Germinal center (tissue), 1 donor: ENCODE measurements around the gene TRRAP.

Experiments used
- DNase-seq: peaks from one replicate; pipeline ENCODE4 v3.0.0; 2012; ENCODE audit warnings: mixed read lengths, low spot score

The TRRAP gene

GRCh38 chr7:98990356-98990755, 112.0 kb downstream of the TRRAP start:
- no peak for DNase-seq

- DNase-seq, result no peak
Observed at GRCh38 chr7:98991141-98991540, 112.8 kb downstream of the TRRAP start.

- DNase-seq, result no peak
Observed at GRCh38 chr7:98992076-98992475, 113.7 kb downstream of the TRRAP start.

DNA sequence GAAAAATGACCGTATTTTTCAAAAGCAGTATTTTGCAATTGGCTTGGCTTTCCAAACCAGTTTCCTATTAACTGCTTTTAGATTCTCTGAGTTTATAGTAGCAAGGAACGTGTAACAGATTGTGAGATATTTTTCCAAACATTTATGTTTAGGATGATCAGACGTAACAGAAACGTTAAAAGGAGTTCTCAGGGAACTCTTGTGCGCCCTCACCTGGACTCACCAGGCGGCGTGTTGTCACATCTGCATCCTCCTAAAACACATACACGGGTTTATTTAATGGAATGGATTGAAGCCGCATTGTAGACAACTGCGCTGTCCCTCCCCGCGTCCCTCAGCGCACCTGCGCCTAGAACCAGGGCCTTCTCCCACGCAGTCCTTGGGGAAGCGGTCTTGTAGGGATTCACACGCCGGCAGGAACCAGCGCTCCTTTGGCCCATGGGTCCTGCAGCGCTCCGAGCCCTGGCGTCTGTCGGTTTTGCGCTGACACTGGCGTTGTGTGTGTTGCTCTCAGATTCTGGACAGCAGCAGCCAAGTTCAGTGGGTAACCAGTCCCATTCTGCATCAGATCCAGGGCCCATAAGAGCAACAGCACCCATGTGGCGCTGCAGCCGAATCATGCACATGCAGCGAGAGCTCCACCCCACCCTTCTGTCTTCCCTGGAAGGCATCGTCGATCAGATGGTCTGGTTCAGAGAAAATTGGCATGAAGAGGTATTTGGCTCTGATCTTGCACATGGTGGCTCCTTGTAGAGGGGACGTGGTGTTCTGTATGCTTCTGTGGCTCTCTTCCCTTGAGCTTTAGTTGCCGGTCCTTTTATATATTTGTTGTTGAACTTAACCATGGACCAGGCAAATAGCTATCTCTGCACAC, 114.9 kb downstream of the TRRAP start:
- DNase-seq, result no peak

DNA sequence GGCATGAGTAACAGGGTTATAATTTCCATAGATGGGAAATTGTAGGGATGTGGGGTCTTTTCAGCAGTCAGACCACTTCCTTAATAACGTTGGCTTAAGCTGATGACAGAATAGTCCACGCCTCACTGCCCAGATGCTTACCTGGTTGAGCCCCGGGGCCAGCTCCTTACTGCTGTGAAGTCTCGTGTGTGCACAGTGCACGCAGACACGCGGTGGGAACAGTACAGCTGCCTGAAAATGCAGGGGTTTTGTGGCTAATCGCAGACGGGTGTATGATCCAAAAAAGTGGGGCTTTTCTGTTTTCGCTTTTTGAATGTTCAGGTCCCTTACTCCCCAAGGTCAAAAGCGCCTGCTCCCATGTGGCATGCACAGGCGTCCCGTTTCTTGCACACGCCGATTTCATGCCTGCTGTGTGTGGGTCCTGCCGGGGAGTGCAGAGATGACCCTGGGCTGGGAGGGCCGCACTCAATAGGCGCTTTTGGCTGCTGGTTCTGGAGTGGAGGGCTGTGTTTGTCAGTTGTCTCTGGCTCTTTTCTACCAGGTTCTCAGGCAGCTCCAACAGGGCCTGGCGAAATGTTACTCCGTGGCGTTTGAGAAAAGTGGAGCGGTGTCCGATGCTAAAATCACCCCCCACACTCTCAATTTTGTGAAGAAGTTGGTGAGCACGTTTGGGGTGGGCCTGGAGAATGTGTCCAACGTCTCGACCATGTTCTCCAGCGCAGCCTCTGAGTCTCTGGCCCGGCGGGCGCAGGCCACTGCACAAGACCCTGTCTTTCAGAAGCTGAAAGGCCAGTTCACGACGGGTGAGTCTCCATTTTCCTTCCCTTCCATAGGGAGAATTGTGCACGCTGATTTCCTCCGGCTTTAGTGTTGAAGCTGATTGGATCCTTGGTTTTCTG, 116.0 kb downstream of the TRRAP start:
- no peak for DNase-seq

GRCh38 chr7:98995111-98995510, 116.8 kb downstream of the TRRAP start:
- DNase-seq, result no peak

- DNase-seq, result no peak
Observed at GRCh38 chr7:98995523-98996149, 117.3 kb downstream of the TRRAP start.

GRCh38 chr7:98996150-98996552, 117.8 kb downstream of the TRRAP start:
- no peak for DNase-seq

GRCh38 chr7:98997846-98998245, 119.5 kb downstream of the TRRAP start:
- DNase-seq, result no peak

DNA sequence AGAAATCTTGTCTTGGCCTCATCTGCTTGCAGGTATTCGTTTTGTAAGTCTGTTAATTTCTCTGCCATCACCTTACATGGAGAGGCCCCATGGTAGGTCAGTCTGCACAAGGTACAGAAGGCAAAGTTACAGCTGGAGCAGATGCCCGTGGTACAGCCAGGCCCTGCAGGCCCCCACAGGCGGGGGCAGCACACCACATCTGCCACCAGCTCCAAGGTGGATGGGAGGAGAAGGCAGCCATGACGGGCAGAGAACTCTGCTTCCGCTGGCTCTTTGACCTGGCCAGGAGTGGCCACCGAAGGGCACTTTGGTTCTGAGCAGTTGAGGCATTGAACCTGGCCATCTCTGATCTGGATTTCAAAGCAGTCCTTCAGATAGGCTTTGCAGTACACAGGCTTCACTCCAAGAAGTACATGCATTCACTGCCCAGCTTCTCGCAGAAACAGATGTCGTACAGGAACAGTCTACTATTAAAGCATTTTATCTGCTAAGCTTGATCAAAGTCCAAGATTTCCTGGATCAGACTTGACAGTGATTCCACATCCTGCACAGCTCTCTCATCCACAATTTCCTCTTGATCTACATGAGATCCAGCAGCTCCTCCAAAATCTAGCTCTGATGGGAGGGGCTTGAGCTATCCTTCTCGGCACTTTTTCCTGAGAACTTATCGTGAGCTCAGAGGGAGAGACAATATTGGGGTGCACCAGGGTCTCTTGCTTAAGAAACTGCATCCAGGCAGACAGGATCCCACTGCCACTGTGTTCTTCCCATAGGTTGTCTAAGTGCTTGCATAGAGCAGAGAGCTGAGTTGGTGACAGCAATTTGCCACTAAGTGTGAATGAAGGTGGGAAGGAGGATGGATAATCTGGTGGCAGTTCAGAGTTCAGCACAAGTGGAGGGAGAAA, 120.7 kb downstream of the TRRAP start:
- no peak for DNase-seq

DNA sequence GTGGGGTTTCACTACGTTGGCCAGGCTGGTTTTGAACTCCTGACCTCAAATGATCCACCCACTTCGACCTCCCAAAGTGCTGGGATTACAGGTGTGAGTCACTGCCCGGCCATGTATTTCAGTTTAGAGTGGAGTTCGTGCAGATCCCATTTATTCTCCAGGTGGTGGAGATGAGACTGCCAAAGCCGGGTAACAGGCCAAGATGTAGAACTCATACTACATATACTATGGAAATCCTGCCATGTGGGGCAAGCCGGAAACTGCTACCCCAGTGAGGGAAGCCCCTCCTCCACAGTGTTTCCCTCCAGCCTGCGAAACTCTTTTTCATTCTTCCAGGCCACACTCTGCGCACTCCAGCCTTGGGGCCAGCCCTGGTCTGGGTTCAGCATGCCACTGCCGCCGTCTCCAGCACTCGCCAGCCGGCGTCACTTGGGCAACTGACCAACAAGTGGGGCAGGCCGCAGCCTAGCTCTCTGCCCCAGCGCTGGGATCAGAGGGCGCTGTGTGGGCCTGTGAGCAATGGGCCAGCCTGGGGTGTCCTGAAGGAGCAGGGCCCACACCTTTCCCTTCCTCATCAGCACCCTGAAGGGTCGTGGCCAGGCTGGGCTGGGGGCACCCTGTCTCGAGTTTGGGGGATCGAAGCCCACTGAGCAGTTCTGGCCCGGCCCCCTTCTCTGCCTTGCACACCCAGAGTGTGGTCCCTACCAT, 122.0 kb downstream of the TRRAP start:
- no peak for DNase-seq

DNA sequence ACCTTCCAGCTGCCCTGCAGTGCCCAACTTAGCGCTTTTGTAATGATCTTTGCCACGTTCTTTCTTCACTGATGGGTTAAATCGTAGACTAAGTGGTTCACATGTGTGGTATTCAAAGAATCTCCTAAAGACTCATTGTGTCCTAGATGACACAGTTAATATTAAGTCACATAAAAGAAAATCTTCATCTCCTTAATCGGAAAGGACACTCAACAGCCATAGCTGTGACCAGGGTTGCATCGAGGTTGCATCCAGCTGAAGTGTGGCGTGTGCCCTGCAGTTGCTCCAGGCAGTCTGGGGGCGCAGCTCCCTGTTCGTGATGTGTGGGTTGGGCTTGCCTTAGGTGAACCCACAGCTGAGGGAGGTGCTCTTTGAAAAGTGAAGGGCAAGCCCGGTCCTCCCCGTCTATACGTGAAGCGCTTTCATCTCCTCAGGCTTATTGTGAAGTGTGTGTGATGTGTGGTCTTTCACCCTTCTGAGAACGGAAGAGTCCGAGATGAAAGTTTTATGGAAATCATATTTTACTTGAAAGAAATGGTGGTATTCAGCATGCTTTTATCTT, 122.7 kb downstream of the TRRAP start:
- no peak for DNase-seq

GRCh38 chr7:99001482-99002147, 123.3 kb downstream of the TRRAP start:
- DNase-seq, result no peak

DNA sequence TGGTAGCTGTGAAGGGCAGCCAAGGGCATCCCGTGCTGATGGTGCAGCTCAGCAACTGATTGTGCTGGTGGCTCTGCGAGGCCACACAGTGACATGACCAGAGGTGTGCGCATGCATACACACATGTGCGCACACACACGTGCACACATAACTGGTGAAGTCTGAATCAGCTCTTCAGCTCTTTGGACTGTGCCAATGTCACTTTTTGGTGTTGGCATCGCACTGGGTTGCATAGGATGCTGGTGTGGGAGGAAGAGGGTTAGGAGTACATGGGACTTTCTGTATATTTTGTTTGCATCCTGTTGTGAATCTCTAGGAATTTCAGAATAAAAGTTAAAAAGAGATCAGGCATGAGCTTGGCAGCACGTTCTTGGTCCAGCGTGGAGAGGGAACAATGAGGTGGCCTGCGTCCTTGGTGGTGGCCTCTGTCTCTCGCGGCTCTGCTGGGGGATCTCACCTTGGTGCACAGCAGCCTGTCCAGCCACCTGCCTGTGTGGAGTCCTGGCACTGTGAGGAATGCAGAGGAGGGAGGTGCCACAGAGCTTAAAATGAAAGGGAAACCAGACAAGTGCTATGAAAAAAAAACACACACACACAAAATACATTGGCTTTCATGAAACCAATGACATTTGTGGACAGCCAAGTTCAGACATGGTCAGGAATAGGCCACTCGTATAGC, 124.0 kb downstream of the TRRAP start:
- DNase-seq, result no peak

GRCh38 chr7:99002827-99003212, 124.5 kb downstream of the TRRAP start:
- DNase-seq, result no peak

GRCh38 chr7:99003419-99003818, 125.1 kb downstream of the TRRAP start:
- DNase-seq, result no peak

- DNase-seq, result no peak
Observed at GRCh38 chr7:99004216-99004615, 125.9 kb downstream of the TRRAP start.

- no peak for DNase-seq
Observed at GRCh38 chr7:99004781-99005500, 126.6 kb downstream of the TRRAP start.

DNA sequence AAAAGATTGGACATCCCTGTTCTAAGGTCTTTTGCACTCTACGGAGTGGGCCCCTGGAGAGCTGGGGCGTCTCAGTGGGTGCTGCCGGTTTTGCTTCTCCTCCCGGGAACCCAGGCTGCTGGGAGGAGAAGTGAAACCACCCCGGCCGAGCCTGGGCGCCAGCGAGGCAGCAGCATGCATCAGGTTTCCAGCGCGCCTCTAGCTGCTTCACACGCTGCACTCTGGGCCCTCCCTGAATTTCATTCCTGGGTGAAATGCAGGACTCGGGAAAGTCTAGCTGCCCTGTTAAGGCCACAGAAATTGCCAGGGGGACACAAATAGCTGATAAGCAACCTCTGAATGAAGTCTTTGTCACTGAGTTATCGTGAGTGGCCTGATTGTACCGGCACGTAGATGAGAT, 127.4 kb downstream of the TRRAP start:
- DNase-seq, result peak; percentile 80
